Posterior vena cava (tissue), 2 donors: ENCODE results near the gene HTT. TPM values are rescaled to one million over a fixed set of nuclear protein-coding genes. Genes with fewer than 3 reads are reported as not detected.

Experiments
- DNase-seq: peaks from one replicate; pipeline ENCODE4 v3.0.0-alpha.2; 2020; ENCODE audit warnings: low spot score
- intact Hi-C, 2 donors: fragments of 100-400 bp; cut with DNase I; formaldehyde crosslinking; loops; one replicate each; pipeline versions ENCODE4 v1.14.1 to v1.14.2; 2022 to 2023
- total RNA-seq, 2 donors: library from RNA; stranded (reverse); fragmentation: NEBNext Ultra II Directional; extraction: Animal tissue kit (Norgen Biotek cat#: 25700); gene quantifications; one replicate each; pipeline ENCODE4 v1.2.1, GENCODE V29; 2021
- donor health status: DM: yes; HTN: yes; CAD: no.
- donor health status: DM: yes; HTN: yes; CAD: no.

HTT gene
- total RNA-seq, 2 donors from 2014 or later, result 47.4 to 49.0 TPM

- intact Hi-C loops, result no loop called here
- DNase-seq, result no peak
These were observed 175.4 kb downstream of the HTT start for GRCh38 chr4:3249711-3250437.

DNA sequence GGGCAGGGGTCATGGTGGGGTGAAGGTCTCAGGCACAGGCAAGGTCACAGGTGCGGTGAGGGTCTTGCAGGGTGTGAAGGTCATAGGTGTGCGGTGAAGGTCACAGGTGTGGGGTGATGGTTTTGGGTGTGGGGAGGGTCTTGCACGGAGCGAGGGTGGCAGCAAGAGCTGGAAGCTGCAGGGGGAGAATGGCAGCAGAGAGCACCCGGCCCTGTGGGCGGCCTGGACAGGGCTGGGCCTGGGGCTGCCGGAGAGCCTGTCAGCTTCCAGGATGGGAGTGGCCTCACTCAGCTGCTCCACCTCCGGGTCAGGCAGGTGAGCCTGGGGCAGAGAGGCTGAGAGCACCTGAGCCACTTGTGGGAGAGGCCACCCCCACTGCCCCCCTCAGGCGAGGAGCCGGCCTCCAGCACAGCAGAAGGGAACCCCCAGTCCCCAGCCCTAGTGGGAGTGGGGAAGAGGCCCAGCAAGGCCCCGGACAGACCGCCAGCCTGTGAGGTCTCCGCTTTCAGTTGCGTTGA is 176.0 kb downstream of the HTT start:
- intact Hi-C loops, result no loop called here
- no peak for DNase-seq

DNA sequence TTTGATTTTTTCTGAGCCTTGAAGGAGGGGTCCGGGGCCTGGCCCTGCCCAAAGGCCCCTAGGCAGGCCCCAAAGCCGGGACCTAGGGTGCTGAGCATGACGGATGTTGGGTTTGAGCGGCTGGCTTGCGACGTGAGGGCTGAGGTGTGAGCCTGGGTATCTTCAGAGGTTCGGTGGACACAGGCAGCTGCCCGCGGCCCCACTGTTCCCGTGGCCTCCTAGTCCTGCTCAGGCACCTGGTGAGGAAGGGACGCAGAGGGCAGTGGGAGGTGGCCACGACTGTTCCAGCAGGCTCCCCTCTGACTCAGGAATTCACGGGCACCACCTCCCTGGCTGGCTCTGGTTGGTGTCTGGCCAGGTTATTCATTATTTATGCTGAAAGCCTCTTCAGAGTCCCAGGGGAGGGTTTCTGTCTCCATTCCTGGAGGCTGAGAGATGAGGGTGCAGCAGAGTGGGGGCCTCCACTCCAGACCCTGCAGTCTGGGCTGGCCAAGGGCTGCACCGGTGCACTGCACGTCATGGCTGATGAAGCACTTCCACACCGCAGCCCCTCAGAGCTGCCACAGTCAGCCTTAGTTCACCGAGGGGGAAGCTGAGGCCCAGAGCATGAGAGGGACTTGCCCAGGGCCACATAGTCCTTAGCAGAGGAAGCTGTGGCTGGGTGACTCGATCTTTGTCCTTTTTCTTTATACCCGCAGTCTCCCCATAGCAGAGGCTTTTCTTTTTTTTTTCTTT is 176.6 kb downstream of the HTT start:
- DNase-seq, result peak; percentile 62
- intact Hi-C loops, result no loop called here

- peak; percentile 59 for DNase-seq
- intact Hi-C loops, result no loop called here
These were observed 177.4 kb downstream of the HTT start for GRCh38 chr4:3251691-3252479.

GRCh38 chr4:3252480-3252828 is 178.0 kb downstream of the HTT start:
- DNase-seq, result no peak
- intact Hi-C loops, result no loop called here

- peak; percentile 74 for DNase-seq
- intact Hi-C loops, result no loop called here
These were observed 178.6 kb downstream of the HTT start for GRCh38 chr4:3252831-3253641.

GRCh38 chr4:3253808-3254207 is 179.3 kb downstream of the HTT start:
- DNase-seq, result peak; percentile 52
- intact Hi-C loops, result no loop called here

DNA sequence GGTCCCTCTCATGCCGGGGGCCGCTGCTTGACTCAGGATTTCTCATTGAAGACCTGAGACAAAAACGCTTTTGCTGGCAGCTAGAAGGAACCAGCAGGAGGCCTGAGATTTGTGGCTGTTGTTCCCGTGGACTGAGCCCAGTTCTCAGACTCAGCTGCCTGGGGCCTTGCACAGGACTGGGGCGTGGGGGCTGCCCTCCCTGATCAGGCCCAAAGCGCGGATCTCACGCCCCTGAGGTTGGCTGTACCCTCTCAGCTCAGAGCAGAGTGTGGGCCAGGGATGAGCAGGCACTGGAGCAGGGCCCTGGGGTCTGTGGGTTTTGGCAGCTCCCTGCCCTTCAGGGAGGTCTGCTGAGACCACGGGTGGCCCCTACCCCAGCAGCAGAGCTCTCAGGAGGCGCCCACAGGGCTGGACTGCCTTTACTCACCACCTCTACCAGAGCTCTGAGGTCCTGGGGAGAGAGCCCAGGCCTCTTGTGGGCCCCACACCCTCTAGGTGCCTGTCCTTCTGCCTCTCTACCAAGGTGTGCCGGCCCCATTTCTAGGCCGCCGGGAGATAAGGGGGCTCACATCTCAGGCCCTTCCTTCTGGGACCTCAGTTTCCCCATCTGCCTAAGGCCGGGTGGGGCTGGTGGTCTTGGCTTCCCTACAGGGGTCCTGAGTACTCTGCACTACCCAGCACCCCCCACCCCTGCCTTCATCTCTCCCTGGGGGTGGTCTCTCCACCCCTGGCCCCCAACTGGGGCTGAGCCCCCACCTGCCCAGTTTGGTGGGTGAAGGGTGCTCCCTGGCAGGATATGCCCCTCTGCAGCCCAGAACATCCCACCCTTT is 180.0 kb downstream of the HTT start:
- peak; percentile 69 for DNase-seq
- intact Hi-C loops, result no loop called here

DNA sequence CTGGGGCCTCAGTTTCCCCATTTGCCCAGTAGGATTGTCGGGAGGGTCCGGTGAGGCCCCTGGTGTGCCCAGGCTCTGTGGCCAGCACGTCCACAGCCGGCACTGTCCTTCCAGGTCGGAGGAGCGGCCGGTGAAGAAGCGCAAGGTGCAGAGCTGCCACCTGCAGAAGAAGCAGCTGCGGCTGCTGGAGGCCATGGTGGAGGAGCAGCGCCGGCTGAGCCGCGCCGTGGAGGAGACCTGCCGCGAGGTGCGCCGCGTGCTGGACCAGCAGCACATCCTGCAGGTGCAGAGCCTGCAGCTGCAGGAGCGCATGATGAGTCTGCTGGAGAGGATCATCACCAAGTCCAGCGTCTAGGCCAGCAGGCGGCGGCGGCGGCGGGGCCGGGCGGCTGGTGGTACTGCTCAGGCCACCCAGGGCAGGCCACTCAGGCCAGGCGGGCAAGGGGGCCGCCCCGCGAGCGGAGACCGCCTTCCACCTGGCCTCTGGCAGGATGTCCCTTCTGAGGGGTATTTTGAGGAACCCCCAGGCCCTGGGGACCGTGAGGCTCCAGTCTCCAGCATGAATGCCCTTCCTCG is 181.2 kb downstream of the HTT start:
- DNase-seq, result peak; percentile 67
- intact Hi-C loops, result no loop called here

GRCh38 chr4:3256230-3257102 is 182.0 kb downstream of the HTT start:
- DNase-seq, result peak; percentile 60
- intact Hi-C loops, result no loop called here

DNA sequence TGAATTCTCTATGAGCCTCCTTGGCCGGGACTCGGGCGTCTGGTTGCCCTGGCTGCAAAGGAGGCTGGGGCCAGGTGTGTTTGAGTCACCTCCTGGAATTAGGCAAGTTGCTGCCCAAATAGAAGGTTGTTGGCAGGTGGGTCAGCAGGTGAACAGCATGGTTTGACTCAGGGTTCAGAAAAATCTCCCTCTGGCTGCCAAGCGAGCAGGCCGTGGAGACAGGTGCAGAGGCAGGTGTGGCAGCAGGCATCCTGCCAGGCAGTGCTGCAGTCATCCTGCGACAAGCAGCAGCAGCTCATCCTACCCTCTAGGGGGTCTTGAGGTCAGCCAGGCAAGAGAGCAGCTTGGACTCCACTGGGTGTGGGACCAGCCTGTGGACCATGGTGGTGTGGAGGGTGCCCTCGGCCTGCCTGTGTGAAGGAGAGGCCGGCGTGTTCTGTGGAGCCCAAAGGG is 182.6 kb downstream of the HTT start:
- peak; percentile 51 for DNase-seq

DNA sequence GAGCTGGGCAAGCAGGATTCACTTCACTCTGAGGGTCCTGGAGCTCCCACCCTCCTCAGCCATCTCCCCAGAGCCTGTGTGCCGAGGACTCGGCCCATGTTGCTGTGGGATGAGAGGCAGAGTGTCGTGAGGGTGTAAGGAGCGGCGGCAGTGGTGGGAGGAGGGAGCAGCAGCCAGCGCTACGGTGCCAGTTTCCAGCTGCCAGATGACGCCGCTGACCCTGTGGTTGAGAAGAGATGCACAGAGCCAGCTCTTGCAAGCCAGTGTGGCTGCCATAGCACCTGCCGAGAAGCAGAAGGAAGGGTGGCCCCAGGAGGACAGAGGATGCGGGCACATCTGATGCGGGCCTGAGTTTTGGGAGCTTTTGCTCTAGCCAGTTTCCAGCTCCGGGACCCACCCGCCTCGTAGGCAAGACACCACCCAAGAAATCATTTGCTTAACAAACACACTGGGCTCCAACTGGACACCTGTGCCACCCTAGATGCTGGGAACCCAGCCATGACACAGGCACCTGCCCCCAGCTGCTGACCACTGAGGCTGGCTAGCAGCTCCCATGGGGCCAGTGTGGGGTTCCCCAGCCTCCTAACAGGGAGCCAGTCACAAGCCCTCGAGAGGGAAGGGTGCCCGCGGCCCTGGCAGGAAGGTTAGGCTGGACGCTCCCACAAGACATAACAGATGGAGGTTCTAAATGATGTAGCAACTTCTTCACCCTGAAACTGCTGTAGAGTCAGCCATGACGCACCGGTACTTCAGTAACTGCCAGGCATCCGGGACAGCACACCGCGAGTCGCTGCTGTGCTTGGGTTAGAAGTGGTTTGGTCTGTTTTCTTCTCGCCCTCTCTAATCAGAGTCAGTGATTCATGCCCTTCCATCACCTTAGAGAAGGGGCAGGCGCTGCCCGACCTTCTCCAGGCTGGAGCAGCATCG is 183.3 kb downstream of the HTT start:
- DNase-seq, result peak; percentile 78
- intact Hi-C loops, result no loop called here

More for the DNA sequence above, 182.6 kb downstream of the HTT start:
- intact Hi-C loops, result no loop called here

- peak; percentile 72 for DNase-seq
- intact Hi-C loops, result no loop called here
These were observed 187.1 kb downstream of the HTT start for GRCh38 chr4:3261411-3262207.

DNA sequence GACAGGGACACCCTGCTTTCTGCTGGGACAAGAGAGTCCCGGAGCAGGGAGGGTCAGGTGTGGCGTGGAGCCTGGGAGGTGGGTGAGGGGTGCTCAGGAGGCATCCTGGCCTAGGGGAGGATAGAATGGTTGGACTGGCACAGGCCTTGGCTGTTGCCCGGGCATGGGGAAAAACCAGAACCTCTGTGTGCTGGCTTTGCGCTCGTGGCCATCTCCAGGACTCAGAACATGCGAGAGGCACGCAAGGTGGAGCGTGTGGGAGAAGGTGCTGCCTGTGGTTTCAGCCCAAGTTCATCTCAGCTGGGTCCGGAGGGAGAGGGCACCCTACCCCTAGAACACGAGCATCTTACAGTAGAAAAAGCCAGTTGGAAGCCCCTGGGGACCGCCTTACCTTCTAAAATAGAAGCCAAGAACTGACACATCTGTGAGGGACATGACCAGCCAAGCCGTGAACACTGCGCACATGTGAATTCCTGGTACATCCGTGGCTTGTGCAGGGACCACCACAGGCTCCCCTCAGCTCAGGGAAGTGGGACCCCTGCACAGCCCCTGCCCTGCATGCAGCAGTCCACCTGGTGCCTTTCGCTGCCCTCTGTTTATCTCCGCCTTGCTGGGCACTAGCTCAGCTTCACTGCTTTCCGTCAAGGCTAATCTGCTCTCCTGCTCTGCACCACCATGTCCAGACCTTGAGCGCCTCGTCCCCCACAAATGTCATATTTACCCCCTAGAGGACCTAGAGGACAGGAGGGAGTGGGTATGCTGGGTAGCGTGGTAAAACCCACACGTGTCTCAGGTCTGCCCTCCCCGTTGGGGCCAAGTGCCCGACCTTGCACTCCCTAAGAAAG is 187.9 kb downstream of the HTT start:
- intact Hi-C loops, result no loop called here
- DNase-seq, result peak; percentile 68
